ENCODE results near the gene PIP4K2A.

DNA sequence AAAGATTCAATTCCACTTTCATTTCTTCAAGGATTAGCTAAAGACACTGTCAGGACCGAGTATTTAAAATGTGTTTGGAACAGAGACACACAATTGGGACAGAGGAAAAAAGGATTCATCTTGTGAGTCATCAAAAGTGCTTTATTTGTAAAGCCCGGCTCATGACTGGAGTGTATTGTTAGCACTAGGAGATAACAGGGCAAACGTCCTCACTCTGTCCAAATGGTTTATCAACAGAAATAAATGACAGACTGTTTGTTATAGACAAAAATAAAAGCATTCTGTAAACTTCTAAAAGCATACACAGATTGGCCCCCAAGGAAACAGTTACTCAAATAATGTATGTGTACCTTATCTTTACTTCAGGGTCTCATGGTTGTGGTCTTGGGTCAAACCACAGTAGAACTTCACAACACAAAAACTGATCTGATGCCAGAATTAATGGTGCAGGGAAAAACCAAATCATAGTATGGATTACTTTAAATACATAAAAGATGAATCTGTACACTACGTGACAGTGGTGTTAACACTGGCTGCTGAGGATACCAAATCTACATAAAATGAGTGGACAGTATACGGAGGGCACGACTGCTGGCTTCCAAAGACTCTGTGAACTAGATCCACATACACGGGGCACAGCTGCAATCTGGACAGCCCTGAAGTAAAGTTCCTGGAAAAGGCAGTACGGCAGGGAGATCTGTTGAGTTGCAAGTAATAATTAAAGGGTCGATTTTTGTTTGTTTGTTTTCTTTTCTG lies 179.4 kb downstream of the PIP4K2A start:
- TF ChIP-seq POLR2A (IDR thresholded peaks at IDR 0.05) (no peak), CTCF (IDR thresholded peaks at IDR 0.05) (no peak), POLR2AphosphoS5 (IDR thresholded peaks at IDR 0.05) (no peak)

Data from suprapubic skin (tissue), 4 donors.